Neutrophil (primary cell): ENCODE results near the gene MT1X.

Source experiments
- H3K27ac ChIP-seq: fragments of 200-600 bp; sonication (generic); 2 replicates; pipeline ENCODE4 v1.5.1; 2016; ENCODE audit warnings: mild to moderate bottlenecking, moderate library complexity
- H3K27me3 ChIP-seq: fragments of 200-600 bp; sonication (generic); 2 replicates; pipeline ENCODE4 v1.6.0; 2016; ENCODE audit warnings: mild to moderate bottlenecking
- H3K36me3 ChIP-seq: fragments of 200-600 bp; sonication (generic); 2 replicates; pipeline ENCODE4 v1.5.1; 2017
- H3K4me1 ChIP-seq, 2 experiments: fragments of 200-600 bp in 1 of 2; sonication (generic) in 1 of 2; 1 replicate in 1 of 2; 2 replicates in 1 of 2; pipeline versions ENCODE4 v1.5.1 to v1.6.1; 2013 to 2016; ENCODE audit warnings: low read depth in 1 of 2, low read length in 1 of 2, mild to moderate bottlenecking in 1 of 2, moderate library complexity in 1 of 2; ENCODE audit not compliant: control insufficient read depth in 1 of 2, insufficient read depth in 1 of 2
- H3K4me3 ChIP-seq, 2 experiments: fragments of 200-600 bp in 1 of 2; sonication (generic) in 1 of 2; 1 replicate in 1 of 2; 2 replicates in 1 of 2; pipeline ENCODE4 v1.5.1; 2013 to 2016; ENCODE audit warnings: low read depth in 1 of 2, low read length in 1 of 2, mild to moderate bottlenecking in 1 of 2, moderate library complexity in 1 of 2
- H3K9me3 ChIP-seq: fragments of 200-600 bp; sonication (generic); 2 replicates; pipeline ENCODE4 v1.5.1; 2016
- TF ChIP-seq, protein P1 (sequence below): fragments of 200-600 bp; sonication (generic); IDR thresholded peaks from 2 replicates; pipeline ENCODE4 v1.5.1; 2016; ENCODE audit warnings: antibody characterized with exemption

Gene MT1X

DNA sequence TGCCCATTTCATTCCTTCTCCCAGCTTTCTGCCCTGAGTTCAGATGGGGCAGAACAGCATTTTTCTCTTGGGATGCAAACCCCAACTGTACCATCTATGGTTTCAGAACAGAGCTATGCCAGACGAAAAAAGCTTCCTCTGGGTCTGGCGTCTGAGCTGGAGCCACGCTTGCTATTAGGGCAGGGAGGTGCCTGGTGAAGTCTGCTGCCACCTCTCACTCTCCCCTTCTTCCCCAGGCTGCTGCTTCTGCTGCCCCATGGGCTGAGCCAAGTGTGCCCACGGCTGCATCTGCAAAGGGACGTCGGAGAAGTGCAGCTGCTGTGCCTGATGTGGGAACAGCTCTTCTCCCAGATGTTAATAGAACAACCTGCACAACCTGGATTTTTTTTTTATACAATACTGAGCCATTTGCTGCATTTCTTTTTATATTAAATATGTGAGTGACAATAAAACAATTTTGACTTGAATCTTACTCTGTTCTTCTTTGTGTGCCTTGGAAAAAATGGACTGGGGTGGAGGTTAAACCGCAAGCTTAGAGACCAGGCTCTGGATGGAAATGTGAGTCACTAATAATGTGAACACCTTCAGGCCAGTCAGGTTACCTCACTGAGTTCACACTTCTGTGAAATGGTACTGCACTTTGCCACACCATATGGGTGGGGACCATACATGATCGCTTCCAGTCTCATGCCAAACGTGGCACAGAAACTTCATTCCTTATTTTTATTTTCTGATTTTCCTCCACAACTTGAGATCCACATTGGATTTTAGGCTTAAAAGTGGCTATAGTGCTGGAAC is 45.5 kb upstream of the MT1X start:
- TF ChIP-seq, protein P1, sequence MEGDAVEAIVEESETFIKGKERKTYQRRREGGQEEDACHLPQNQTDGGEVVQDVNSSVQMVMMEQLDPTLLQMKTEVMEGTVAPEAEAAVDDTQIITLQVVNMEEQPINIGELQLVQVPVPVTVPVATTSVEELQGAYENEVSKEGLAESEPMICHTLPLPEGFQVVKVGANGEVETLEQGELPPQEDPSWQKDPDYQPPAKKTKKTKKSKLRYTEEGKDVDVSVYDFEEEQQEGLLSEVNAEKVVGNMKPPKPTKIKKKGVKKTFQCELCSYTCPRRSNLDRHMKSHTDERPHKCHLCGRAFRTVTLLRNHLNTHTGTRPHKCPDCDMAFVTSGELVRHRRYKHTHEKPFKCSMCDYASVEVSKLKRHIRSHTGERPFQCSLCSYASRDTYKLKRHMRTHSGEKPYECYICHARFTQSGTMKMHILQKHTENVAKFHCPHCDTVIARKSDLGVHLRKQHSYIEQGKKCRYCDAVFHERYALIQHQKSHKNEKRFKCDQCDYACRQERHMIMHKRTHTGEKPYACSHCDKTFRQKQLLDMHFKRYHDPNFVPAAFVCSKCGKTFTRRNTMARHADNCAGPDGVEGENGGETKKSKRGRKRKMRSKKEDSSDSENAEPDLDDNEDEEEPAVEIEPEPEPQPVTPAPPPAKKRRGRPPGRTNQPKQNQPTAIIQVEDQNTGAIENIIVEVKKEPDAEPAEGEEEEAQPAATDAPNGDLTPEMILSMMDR, result no peak
- no peaks in the 10 kb centered on the region for H3K36me3 ChIP-seq
- peaks cover 100% of the 10 kb centered on the region for H3K27me3 ChIP-seq
- no peak overlapping the region for H3K4me3 ChIP-seq
- no peaks in the 10 kb centered on the region for H3K9me3 ChIP-seq
- peaks cover 0 to 3% of the 10 kb centered on the region in 2 experiments for H3K4me1 ChIP-seq
- no peak overlapping the region for H3K27ac ChIP-seq

- Histone ChIP-seq H3K4me3 (no peak within 1 kb of the TSS), H3K9me3 (no peaks in the 10 kb centered on the region), H3K4me1 (peaks cover 0 to 3% of the 10 kb centered on the region in 2 experiments), H3K27ac (no peak within 1 kb of the TSS), H3K36me3 (no peaks in the 10 kb centered on the region), H3K27me3 (peaks cover 100% of the 10 kb centered on the region)
- TF ChIP-seq, protein P1, result no peak
Measured at GRCh38 chr16:56637814-56638750, 44.2 kb upstream of the MT1X start, which contains the start of gene MT1A. Gene MT1A (plus strand): TSS chr16:56638666. CDS start chr16:56638739, 73 bp downstream.

DNA sequence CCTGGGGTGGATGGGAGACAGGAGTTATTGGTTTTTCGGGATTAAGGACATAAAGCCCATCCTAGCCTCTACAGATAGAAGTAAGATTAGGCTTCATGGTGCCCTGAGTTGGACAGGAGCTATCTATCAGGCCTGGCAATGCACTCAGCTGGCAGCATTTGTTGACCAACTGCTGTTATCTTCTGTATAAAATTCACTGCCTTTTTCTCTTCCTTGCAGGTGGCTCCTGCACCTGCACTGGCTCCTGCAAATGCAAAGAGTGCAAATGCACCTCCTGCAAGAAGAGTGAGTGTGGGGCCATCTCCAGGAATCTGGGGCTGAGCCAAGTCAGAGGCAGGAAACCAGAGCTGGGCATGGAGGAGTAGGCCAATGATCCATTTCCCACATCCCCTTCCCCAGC is 43.2 kb upstream of the MT1X start:
- H3K27me3 ChIP-seq, result peaks cover 100% of the 10 kb centered on the region
- TF ChIP-seq, protein P1, result no peak

DNA sequence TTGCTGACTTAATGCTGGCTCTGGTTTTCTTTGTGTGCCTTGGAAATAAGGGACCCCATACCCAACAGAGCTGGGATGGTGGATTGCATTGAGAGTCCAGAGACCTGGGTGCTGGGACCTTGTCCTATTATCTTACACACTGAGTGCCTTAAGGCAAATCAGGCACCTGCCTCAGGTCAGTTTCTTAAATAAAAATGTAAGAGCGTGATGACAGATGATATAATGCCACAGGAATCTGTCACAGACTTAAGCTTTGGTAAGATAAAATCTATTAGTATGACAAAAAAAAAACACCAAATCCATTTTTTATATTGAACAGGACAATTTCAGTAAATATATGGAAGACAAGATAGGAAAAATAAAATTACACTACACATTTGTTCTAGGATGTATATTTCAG is 42.2 kb upstream of the MT1X start:
- Histone ChIP-seq H3K9me3 (no peaks in the 10 kb centered on the region), H3K4me3 (no peak overlapping the region), H3K27ac (no peak overlapping the region), H3K4me1 (peaks cover 0 to 1% of the 10 kb centered on the region in 2 experiments), H3K36me3 (no peaks in the 10 kb centered on the region), H3K27me3 (peaks cover 100% of the 10 kb centered on the region)
- TF ChIP-seq, protein P1, result no peak

More for the DNA sequence above, 43.2 kb upstream of the MT1X start:
- Histone ChIP-seq H3K4me1 (peaks cover 0 to 3% of the 10 kb centered on the region in 2 experiments), H3K27ac (no peak overlapping the region), H3K36me3 (no peaks in the 10 kb centered on the region), H3K4me3 (no peak overlapping the region), H3K9me3 (no peaks in the 10 kb centered on the region)

DNA sequence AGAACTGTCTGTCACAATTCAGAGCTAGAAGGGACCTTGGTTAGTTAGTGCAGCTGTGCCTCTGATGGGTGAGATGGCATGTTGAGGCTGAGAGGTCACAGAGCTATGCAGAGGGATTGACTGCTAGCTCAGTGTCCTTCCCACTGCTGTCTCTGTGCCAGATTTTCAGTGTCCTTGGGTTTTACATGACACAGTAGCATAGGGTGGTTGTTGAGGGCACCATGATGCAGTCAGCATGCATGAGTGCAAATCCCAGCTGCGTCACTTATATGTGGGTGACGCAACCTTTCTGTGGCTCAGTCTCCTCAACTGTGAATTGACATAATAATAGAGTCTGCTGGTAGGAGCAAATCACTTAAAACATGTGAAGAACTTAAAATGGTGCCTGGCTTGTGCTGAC is 41.1 kb upstream of the MT1X start:
- Histone ChIP-seq H3K4me3 (no peak overlapping the region), H3K27me3 (peaks cover 100% of the 10 kb centered on the region), H3K27ac (no peak overlapping the region), H3K36me3 (no peaks in the 10 kb centered on the region), H3K4me1 (no peaks in the 10 kb centered on the region), H3K9me3 (no peaks in the 10 kb centered on the region)
- TF ChIP-seq, protein P1, result no peak
